CD14-positive monocyte (primary cell): Measurements from ENCODE around the gene MCRIP1. TPM values are rescaled to one million over a fixed set of nuclear protein-coding genes. Genes with fewer than 3 reads are reported as not detected.
A peak's percentile ranks its signal among the peaks of the same experiment; 100 is the strongest.

Experiments
- DNase-seq, 3 donors: peaks; one replicate each; pipeline ENCODE4 v3.0.0-alpha.2; 2011 to 2022
- H2AFZ ChIP-seq: 2 replicates; pipeline ENCODE4 v1.6.0; 2012; ENCODE audit warnings: mild to moderate bottlenecking, low read depth, low read length, inconsistent platforms; ENCODE audit not compliant: insufficient read depth, poor library complexity, severe bottlenecking
- H3K27ac ChIP-seq, 2 donors: 1 replicate in 1 of 2; 2 replicates in 1 of 2; pipeline ENCODE4 v1.5.1; 2012 to 2013; ENCODE audit warnings: low read length in 2 of 2, control low read depth in 1 of 2, inconsistent platforms in 1 of 2, low read depth in 1 of 2, mild to moderate bottlenecking in 1 of 2
- H3K27me3 ChIP-seq, 2 donors: one replicate each; pipeline versions ENCODE4 v1.6.0 to v1.6.1; 2011 to 2013; ENCODE audit warnings: low read length in 2 of 2; ENCODE audit not compliant: control insufficient read depth in 2 of 2, insufficient read depth in 2 of 2
- H3K36me3 ChIP-seq, 2 donors: replicated peaks in 1 of 2; 1 replicate in 1 of 2; 2 replicates in 1 of 2; pipeline versions ENCODE4 v1.5.1 to v1.6.1; 2012 to 2013; ENCODE audit warnings: low read length in 2 of 2, control low read depth in 1 of 2, inconsistent platforms in 1 of 2, mild to moderate bottlenecking in 1 of 2; ENCODE audit not compliant: insufficient read depth in 2 of 2, control insufficient read depth in 1 of 2
- H3K4me1 ChIP-seq, 2 donors: 1 replicate in 1 of 2; 2 replicates in 1 of 2; pipeline versions ENCODE4 v1.5.1 to v1.6.1; 2012 to 2013; ENCODE audit warnings: low read length in 2 of 2, control low read depth in 1 of 2, inconsistent platforms in 1 of 2, mild to moderate bottlenecking in 1 of 2, moderate library complexity in 1 of 2; ENCODE audit not compliant: insufficient read depth in 2 of 2, control insufficient read depth in 1 of 2
- H3K4me2 ChIP-seq: replicated peaks from 2 replicates; pipeline ENCODE3; 2012; ENCODE audit warnings: low read length, moderate library complexity, mild to moderate bottlenecking; ENCODE audit not compliant: poor library complexity, severe bottlenecking; ENCODE audit errors: extremely low read depth
- H3K4me3 ChIP-seq, 3 experiments: fragments of 200-600 bp in 1 of 3; sonication (generic) in 1 of 3; replicated peaks in 1 of 3; 1 replicate in 2 of 3; 2 replicates in 1 of 3; pipeline ENCODE4 v1.5.1; 2011 to 2013; ENCODE audit warnings: low read length in 3 of 3, mild to moderate bottlenecking in 3 of 3, control low read depth in 2 of 3, low read depth in 2 of 3, inconsistent platforms in 1 of 3, moderate library complexity in 1 of 3
- H3K79me2 ChIP-seq: 2 replicates; pipeline ENCODE4 v1.6.0; 2012; ENCODE audit warnings: mild to moderate bottlenecking, control low read depth, inconsistent platforms, low read length, moderate library complexity; ENCODE audit not compliant: insufficient read depth
- H3K9ac ChIP-seq: 2 replicates; pipeline ENCODE4 v1.6.0; 2017; ENCODE audit warnings: low read length, mild to moderate bottlenecking; ENCODE audit not compliant: insufficient read depth, poor library complexity, severe bottlenecking
- H3K9me3 ChIP-seq, 2 donors: replicated peaks in 1 of 2; 1 replicate in 1 of 2; 2 replicates in 1 of 2; pipeline versions ENCODE4 v1.5.1 to v1.6.1; 2012 to 2013; ENCODE audit warnings: low read length in 2 of 2, control low read depth in 1 of 2; ENCODE audit not compliant: control insufficient read depth in 1 of 2, insufficient read depth in 1 of 2
- H4K20me1 ChIP-seq: 2 replicates; pipeline ENCODE4 v1.6.0; 2012; ENCODE audit warnings: mild to moderate bottlenecking, low read length, control low read depth, moderate library complexity; ENCODE audit not compliant: insufficient read depth
- H3K27ac Mint-ChIP-seq, 7 donors: one replicate each; pipeline ENCODE4 v1.8.0; 2020; ENCODE audit warnings: mild to moderate bottlenecking in 7 of 7, mixed read lengths in 7 of 7, moderate library complexity in 6 of 7, inconsistent platforms in 2 of 7
- H3K27me3 Mint-ChIP-seq, 3 donors: one replicate each; pipeline ENCODE4 v1.8.0; 2021 to 2022; ENCODE audit warnings: low read depth in 3 of 3, mild to moderate bottlenecking in 3 of 3, mixed read lengths in 3 of 3, moderate library complexity in 3 of 3, inconsistent platforms in 1 of 3
- H3K36me3 Mint-ChIP-seq, 2 donors: one replicate each; pipeline ENCODE4 v1.8.0; 2020; ENCODE audit warnings: mixed read lengths in 2 of 2, inconsistent platforms in 1 of 2, mild to moderate bottlenecking in 1 of 2
- H3K4me1 Mint-ChIP-seq: one replicate; pipeline ENCODE4 v1.8.0; 2020; ENCODE audit warnings: mild to moderate bottlenecking, mixed read lengths
- H3K4me3 Mint-ChIP-seq, 2 donors: one replicate each; pipeline ENCODE4 v1.8.0; 2020; ENCODE audit warnings: mild to moderate bottlenecking in 2 of 2, mixed read lengths in 2 of 2, moderate library complexity in 1 of 2
- H3K9me3 Mint-ChIP-seq, 7 donors: one replicate each; pipeline ENCODE4 v1.8.0; 2020 to 2022; ENCODE audit warnings: mixed read lengths in 7 of 7, mild to moderate bottlenecking in 6 of 7, moderate library complexity in 6 of 7, inconsistent platforms in 2 of 7
- WGBS: methylation state at CpG from one replicate; pipeline ENCODE4 v1.1.5; 2013; ENCODE audit warnings: missing lambda C conversion rate; ENCODE audit not compliant: insufficient coverage; 5-methylcytosine and 5-hydroxymethylcytosine counted together
- intact Hi-C, 2 donors: fragments of 100-400 bp; cut with micrococcal nuclease; formaldehyde crosslinking; loops; one replicate each; pipeline versions ENCODE4 v1.15.0 to v1.15.1; 2023
- polyA plus RNA-seq, 3 donors: library from polyadenylated mRNA; depleted of rRNA in 1 of 3; unstranded in 2 of 3; stranded (reverse) in 1 of 3; fragments of 300-500 nt in 2 of 3; fragments of >200 nt in 1 of 3; fragmentation: Illumina TruSeq in 2 of 3; gene quantifications; 1 replicate in 2 of 3; 2 replicates in 1 of 3; pipeline ENCODE4 v1.2.3, GENCODE V29; 2012 to 2021
- TF ChIP-seq, protein P1 (sequence below): fragments of 200-600 bp; IDR thresholded peaks from one replicate; pipeline ENCODE4 v1.8.0; 2022; ENCODE audit warnings: antibody characterized with exemption, mild to moderate bottlenecking

Gene MCRIP1
- polyA plus RNA-seq, 3 donors = 48.4 to 63.0 (median 48.5) TPM

- Histone ChIP-seq H3K4me1 (peaks cover 37 to 44% of the 10 kb centered on the region in 2 donors), H3K4me2 (peak overlapping the region; percentile 98), H3K79me2 (peaks cover 91% of the 10 kb centered on the region), H2AFZ (no peak overlapping the region), H3K36me3 (peaks cover 31 to 51% of the 10 kb centered on the region in 2 donors), H3K9ac (peak overlapping the region; percentile 99), H3K4me3 (peak overlapping the region; percentile 72 to 99 (median 92)), H3K27me3 (no peaks in the 10 kb centered on the region), H3K9me3 (no peaks in the 10 kb centered on the region), H3K27ac (peak overlapping the region; percentile 69 to 95), H4K20me1 (peaks cover 62% of the 10 kb centered on the region)
- WGBS = 64% methylated on average over 21 of the region's 23 CpGs
- H3K4me1 Mint-ChIP-seq = peaks cover 43% of the 10 kb centered on the region
- peak overlapping the region; percentile 85 to 97 (median 94) for H3K27ac Mint-ChIP-seq
- H3K36me3 Mint-ChIP-seq = peaks cover 40 to 59% of the 10 kb centered on the region in 2 donors
- H3K27me3 Mint-ChIP-seq = peaks cover 0 to 4% (median 3%) of the 10 kb centered on the region in 3 donors
- intact Hi-C loops = loop anchor here in 1 of 2 donors (2.0 to 5.0 kb wide), 2 partner anchors 20 to 37 kb away; no protein-coding TSS in a partner anchor
- DNase-seq = peak in 1 of 3 donors; percentile 41
- TF ChIP-seq, protein P1, sequence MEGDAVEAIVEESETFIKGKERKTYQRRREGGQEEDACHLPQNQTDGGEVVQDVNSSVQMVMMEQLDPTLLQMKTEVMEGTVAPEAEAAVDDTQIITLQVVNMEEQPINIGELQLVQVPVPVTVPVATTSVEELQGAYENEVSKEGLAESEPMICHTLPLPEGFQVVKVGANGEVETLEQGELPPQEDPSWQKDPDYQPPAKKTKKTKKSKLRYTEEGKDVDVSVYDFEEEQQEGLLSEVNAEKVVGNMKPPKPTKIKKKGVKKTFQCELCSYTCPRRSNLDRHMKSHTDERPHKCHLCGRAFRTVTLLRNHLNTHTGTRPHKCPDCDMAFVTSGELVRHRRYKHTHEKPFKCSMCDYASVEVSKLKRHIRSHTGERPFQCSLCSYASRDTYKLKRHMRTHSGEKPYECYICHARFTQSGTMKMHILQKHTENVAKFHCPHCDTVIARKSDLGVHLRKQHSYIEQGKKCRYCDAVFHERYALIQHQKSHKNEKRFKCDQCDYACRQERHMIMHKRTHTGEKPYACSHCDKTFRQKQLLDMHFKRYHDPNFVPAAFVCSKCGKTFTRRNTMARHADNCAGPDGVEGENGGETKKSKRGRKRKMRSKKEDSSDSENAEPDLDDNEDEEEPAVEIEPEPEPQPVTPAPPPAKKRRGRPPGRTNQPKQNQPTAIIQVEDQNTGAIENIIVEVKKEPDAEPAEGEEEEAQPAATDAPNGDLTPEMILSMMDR = no peak
- H3K9me3 Mint-ChIP-seq = no peaks in the 10 kb centered on the region
- peak overlapping the region; percentile 94 for H3K4me3 Mint-ChIP-seq
Observed at GRCh38 chr17:81858967-81859905, 26.1 kb upstream of the MCRIP1 start.

DNA sequence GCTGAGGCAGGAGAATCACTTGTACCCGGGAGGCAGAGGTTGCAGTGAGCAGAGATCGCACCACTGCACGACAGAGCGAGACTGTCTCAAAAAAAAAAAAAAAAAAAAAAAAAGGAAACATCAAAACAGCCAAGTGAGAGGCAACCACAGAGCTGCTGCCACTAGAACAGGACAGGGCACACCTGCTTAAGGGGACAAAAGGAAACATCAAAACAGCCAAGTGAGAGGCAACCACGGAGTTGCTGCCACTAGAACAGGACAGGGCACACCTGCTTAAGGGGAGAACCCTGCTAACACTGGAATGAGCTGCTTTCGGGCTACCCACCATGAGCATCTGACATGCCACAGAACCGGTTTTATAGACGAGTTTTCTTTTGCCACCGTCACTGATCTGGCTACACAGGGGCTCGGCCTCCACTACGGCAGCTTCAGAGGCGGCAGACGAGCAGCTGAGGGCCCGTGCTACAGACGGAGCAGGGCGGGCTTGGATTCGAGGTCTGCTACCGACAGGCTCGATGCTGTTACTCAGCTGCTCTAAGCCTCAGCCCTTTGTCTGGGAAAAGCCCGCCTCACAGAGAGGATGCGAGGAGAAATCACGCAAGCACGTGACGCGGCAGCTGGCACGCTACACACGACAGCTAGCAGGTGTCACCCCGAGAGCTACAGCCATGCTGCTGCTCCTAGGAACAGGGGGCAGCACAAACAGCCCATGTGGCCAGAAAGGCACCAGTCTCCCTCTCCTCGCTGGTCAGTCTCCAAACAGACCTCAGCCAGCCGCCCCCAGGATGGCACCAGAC, 25.3 kb upstream of the MCRIP1 start:
- 86% methylated on average over 30 of the region's 30 CpGs for WGBS
- H4K20me1 ChIP-seq = peaks cover 67% of the 10 kb centered on the region
- H3K27ac ChIP-seq = peak overlapping the region; percentile 31 to 95
- DNase-seq = no peak
- Mint-ChIP-seq H3K27ac (peak overlapping the region in 6 of 7 donors; percentile 15 to 97 (median 92)), H3K9me3 (no peaks in the 10 kb centered on the region), H3K4me3 (peak overlapping the region; percentile 35 to 94), H3K36me3 (peaks cover 45 to 64% of the 10 kb centered on the region in 2 donors), H3K27me3 (peaks cover 0 to 5% (median 4%) of the 10 kb centered on the region in 3 donors), H3K4me1 (peaks cover 42% of the 10 kb centered on the region)
- peak overlapping the region; percentile 99 for H3K9ac ChIP-seq
- peaks cover 91% of the 10 kb centered on the region for H3K79me2 ChIP-seq
- TF ChIP-seq, protein P1 = no peak
- peaks cover 40 to 59% of the 10 kb centered on the region in 2 donors for H3K36me3 ChIP-seq
- peak overlapping the region in 1 of 3 experiments; percentile 99 for H3K4me3 ChIP-seq
- H3K27me3 ChIP-seq = no peaks in the 10 kb centered on the region
- intact Hi-C loops = loop anchor here in 1 of 2 donors (2.0 to 5.0 kb wide), 2 partner anchors 20 to 36 kb away; no protein-coding TSS in a partner anchor
- H3K9me3 ChIP-seq = no peaks in the 10 kb centered on the region
- no peak overlapping the region for H2AFZ ChIP-seq
- H3K4me2 ChIP-seq = peak overlapping the region; percentile 98
- peaks cover 37 to 44% of the 10 kb centered on the region in 2 donors for H3K4me1 ChIP-seq
